HG03575 (cell line): ENCODE measurements around the gene SPEF2.

Source experiments
- ATAC-seq: cut with Tn5 transposase; IDR thresholded peaks from one replicate; pipeline ENCODE4 v1.9.1; 2021; ENCODE audit not compliant: unreplicated experiment, insufficient number of reproducible peaks, low FRiP score; ENCODE audit errors: extremely low read depth

Gene SPEF2

GRCh38 chr5:35861718-35862117, 244.1 kb downstream of the SPEF2 start:
- no peak for ATAC-seq

DNA sequence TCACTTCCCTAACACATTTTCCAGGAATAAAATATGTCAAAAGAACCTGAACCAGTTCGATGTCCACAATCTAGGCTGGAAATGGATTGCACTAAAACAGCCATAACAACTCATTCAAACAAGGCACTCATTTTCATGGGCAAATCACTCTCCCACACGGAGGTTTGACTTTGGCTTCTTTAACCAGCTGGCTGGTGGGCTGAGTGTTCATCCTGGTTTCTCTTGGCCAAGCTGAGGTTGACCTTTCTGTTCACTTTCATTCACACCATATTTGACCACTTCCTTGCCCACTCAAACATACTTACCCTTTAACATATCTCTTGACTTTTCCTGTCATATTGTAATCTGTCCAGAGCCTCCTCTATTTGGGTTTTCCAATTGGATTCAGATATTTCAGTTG, 244.5 kb downstream of the SPEF2 start:
- no peak for ATAC-seq

GRCh38 chr5:35863159-35863558, 245.5 kb downstream of the SPEF2 start:
- no peak for ATAC-seq
